Panc1 (cell line): ENCODE data around the gene GNAQ.

Experiments
- CTCF ChIP-seq: fragments of 450-650 bp; IDR thresholded peaks from 2 replicates; pipeline ENCODE4 v1.5.1; 2017; ENCODE audit warnings: mild to moderate bottlenecking
- POLR2AphosphoS5 ChIP-seq: IDR thresholded peaks from 2 replicates; pipeline ENCODE4 v1.6.1; 2012; ENCODE audit warnings: mild to moderate bottlenecking, low read depth, low read length, moderate library complexity
- TF ChIP-seq, protein P1 (sequence below), 2 experiments: IDR thresholded peaks; 2 replicates each; pipeline ENCODE4 v1.6.1; 2011 to 2012; ENCODE audit warnings: low read depth in 2 of 2, control low read depth in 1 of 2, low read length in 1 of 2, mild to moderate bottlenecking in 1 of 2, moderate library complexity in 1 of 2; ENCODE audit not compliant: insufficient read depth in 1 of 2

DNA sequence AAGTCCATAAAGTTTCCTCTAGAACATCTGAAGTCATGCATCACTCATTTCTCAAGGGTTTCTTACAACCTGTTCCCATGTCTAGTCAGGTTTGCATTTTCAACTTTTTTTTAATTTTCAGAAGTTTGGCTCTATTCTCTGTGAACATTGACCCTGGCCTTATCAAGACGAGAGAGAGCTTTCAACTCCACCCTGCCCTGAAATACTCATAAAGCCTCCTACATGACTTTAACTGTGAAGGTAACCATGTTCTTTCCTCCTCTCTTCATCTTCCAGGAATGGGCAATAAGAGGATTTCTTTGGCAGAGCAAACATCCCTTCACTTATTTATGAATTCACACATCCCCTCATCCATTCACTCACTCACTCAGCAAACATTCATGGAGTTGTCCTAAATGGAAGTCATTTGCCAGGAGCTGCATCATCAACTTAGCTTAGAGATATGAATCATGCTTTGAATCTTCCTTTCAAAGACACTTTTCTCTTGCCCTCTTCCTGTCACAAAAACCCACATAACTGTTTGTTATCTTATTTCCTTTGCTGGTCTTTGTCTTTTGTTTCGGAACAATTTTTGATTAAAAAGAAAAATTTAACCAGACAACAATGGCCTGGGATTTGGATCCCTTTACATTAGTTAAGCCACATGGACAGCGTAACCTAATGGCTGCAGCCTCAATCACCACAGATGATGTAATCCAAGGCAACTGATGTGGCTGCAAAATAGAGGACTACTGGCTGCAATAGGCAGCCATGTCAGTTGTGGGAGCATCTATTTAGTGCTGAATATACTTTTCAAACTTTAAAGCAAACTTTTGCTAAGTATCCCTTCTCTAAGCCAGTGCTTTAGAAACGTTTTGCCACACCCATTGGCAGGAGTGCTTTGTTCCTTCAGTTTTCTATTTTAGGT lies 43.0 kb upstream of the GNAQ start:
- TF ChIP-seq CTCF (no peak), POLR2AphosphoS5 (no peak)
- TF ChIP-seq, protein P1, sequence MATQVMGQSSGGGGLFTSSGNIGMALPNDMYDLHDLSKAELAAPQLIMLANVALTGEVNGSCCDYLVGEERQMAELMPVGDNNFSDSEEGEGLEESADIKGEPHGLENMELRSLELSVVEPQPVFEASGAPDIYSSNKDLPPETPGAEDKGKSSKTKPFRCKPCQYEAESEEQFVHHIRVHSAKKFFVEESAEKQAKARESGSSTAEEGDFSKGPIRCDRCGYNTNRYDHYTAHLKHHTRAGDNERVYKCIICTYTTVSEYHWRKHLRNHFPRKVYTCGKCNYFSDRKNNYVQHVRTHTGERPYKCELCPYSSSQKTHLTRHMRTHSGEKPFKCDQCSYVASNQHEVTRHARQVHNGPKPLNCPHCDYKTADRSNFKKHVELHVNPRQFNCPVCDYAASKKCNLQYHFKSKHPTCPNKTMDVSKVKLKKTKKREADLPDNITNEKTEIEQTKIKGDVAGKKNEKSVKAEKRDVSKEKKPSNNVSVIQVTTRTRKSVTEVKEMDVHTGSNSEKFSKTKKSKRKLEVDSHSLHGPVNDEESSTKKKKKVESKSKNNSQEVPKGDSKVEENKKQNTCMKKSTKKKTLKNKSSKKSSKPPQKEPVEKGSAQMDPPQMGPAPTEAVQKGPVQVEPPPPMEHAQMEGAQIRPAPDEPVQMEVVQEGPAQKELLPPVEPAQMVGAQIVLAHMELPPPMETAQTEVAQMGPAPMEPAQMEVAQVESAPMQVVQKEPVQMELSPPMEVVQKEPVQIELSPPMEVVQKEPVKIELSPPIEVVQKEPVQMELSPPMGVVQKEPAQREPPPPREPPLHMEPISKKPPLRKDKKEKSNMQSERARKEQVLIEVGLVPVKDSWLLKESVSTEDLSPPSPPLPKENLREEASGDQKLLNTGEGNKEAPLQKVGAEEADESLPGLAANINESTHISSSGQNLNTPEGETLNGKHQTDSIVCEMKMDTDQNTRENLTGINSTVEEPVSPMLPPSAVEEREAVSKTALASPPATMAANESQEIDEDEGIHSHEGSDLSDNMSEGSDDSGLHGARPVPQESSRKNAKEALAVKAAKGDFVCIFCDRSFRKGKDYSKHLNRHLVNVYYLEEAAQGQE (IDR thresholded peaks at IDR 0.05; ENCODE audit: insufficient read depth in 1 of 2, low read depth in 2 of 2, low read length in 1 of 2) = no peak
